HepG2 (cell line): ENCODE measurements around the gene TXNRD1.

ENCODE experiments used
- CHD4 ChIP-seq: fragments of 200-600 bp; sonication (generic); IDR thresholded peaks from 2 replicates; pipeline ENCODE4 v1.7.0; 2017; ENCODE audit warnings: mild to moderate bottlenecking, low read length, borderline replicate concordance
- ELF3 ChIP-seq: IDR thresholded peaks from 2 replicates; pipeline ENCODE4 v1.6.1; 2016; ENCODE audit warnings: missing genetic modification reagents, missing compliant biosample characterization
- HNRNPLL ChIP-seq: fragments of 200-400 bp; formaldehyde crosslinking; IDR thresholded peaks from 2 replicates; pipeline ENCODE4 v1.6.1; 2017; ENCODE audit warnings: mild to moderate bottlenecking, low read depth, low read length; ENCODE audit not compliant: poor library complexity, severe bottlenecking
- MED13 ChIP-seq: sonication (generic); formaldehyde crosslinking; IDR thresholded peaks from 2 replicates; pipeline ENCODE4 v1.5.0; 2020; ENCODE audit warnings: missing genetic modification reagents
- ZNF567 ChIP-seq: sonication (generic); formaldehyde crosslinking; IDR thresholded peaks from 2 replicates; pipeline ENCODE4 v1.8.1; 2023; ENCODE audit warnings: mild to moderate bottlenecking, missing genetic modification reagents, borderline replicate concordance

GRCh38 chr12:104312202-104312601, 96.6 kb downstream of the TXNRD1 start:
- TF ChIP-seq ZNF567 (CRISPR knock-in tag) = no peak
- TF ChIP-seq HNRNPLL = no peak
- no peak for TF ChIP-seq CHD4
- TF ChIP-seq ELF3 (CRISPR knock-in tag) = no peak
- TF ChIP-seq MED13 (CRISPR knock-in tag) = no peak
